ENCODE data around the gene COP1. TPM values are rescaled to one million over a fixed set of nuclear protein-coding genes. Genes with fewer than 3 reads are reported as not detected.

Gene COP1
- total and polyA plus RNA-seq, 2 of the 13 experiments (the other 11 are each of a cell fraction or from before 2014, with no cell fraction given): 20.5 to 51.3 TPM

- H3K27me3 ChIP-seq (ENCODE audit: control insufficient read depth in 1 of 2, insufficient read depth in 2 of 2, low read length in 2 of 2): no peaks in the 10 kb centered on the region
- H4K20me1 ChIP-seq (ENCODE audit: insufficient read depth, low read length): no peaks in the 10 kb centered on the region
- DNase-seq (ENCODE audit: low spot score): no peak
- no peak overlapping the region for H3K27ac ChIP-seq (ENCODE audit: extremely low read length, insufficient read depth, low read length)
- ATAC-seq: no peak
- CTCF ChIA-PET (ENCODE audit: low intra/inter-chr PET ratio, low total read pairs): no interaction called here
- H3K36me3 ChIP-seq (replicated peaks in 1 of 2; ENCODE audit: control insufficient read depth in 1 of 2, insufficient read depth in 2 of 2, low read length in 2 of 2): peaks cover 5 to 7% of the 10 kb centered on the region in 2 experiments; a peak in 2 of 5 replicates
- peaks cover 56% of the 10 kb centered on the region for H3K79me2 ChIP-seq (ENCODE audit: insufficient read depth, low read length)
- H3K4me3 ChIP-seq (replicated peaks in 1 of 3; ENCODE audit: insufficient read depth in 1 of 3, low read depth in 2 of 3, low read length in 3 of 3): no peak overlapping the region
- H2AFZ ChIP-seq (ENCODE audit: low read length): no peak overlapping the region
- H3K9ac ChIP-seq (ENCODE audit: insufficient read depth, low read depth, low read length): no peak overlapping the region
- intact Hi-C loops (cut with micrococcal nuclease; ENCODE audit: unreplicated experiment) (no loop called here), in situ Hi-C loops (cut with HindIII; ENCODE audit: extremely low pct_ligation_motif_present, low pct_unique_long_range_greater_than_20kb) (no loop called here)
- BruUV-seq (replicated peaks): no TSS peak
- over 99% methylated on average over 3 of the region's 3 CpGs for WGBS (ENCODE audit: low lambda C conversion rate)
- no peak overlapping the region for H3K4me2 ChIP-seq (ENCODE audit: low read depth, low read length)
- H3K4me1 ChIP-seq (ENCODE audit: insufficient read depth, low read length): peaks cover 13% of the 10 kb centered on the region; the same call in 1 of the 2 replicates
- FAIRE-seq: no peak
- 0 out of 2 replicates have a peak, but pooled peaks cover 3% of the 10 kb centered on the region for H3K9me3 ChIP-seq (ENCODE audit: low read length)
- POLR2A ChIA-PET: no interaction called here
- TF ChIP-seq ZNF567 (CRISPR knock-in tag; IDR thresholded peaks at IDR 0.05; ENCODE audit: borderline replicate concordance): no peak
- TF ChIP-seq SIX4 (CRISPR knock-in tag; IDR thresholded peaks at IDR 0.05): no peak
- TF ChIP-seq BHLHE40 (IDR thresholded peaks at IDR 0.05; ENCODE audit: low read length): no peak
- no peak for TF ChIP-seq MIER2 (CRISPR knock-in tag; IDR thresholded peaks at IDR 0.05)
- no peak for TF ChIP-seq ZNF414 (CRISPR knock-in tag; IDR thresholded peaks at IDR 0.05)
- no peak for TF ChIP-seq KLF12 (CRISPR knock-in tag; IDR thresholded peaks at IDR 0.05; ENCODE audit: borderline replicate concordance)
- TF ChIP-seq PTBP1 (IDR thresholded peaks at IDR 0.05; ENCODE audit: low read depth, low read length, poor library complexity, severe bottlenecking): no peak
- no peak for TF ChIP-seq NFATC3 (CRISPR knock-in tag; IDR thresholded peaks at IDR 0.05)
- no peak for TF ChIP-seq SP1 (IDR thresholded peaks at IDR 0.05)
- no peak for TF ChIP-seq SP1 (CRISPR knock-in tag; IDR thresholded peaks at IDR 0.05)
- TF ChIP-seq MATR3 (CRISPR knock-in tag; IDR thresholded peaks at IDR 0.05): no peak
- TF ChIP-seq, protein P1, sequence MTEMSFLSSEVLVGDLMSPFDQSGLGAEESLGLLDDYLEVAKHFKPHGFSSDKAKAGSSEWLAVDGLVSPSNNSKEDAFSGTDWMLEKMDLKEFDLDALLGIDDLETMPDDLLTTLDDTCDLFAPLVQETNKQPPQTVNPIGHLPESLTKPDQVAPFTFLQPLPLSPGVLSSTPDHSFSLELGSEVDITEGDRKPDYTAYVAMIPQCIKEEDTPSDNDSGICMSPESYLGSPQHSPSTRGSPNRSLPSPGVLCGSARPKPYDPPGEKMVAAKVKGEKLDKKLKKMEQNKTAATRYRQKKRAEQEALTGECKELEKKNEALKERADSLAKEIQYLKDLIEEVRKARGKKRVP (CRISPR knock-in tag; IDR thresholded peaks at IDR 0.05): no peak
- TF ChIP-seq ATF7-NPFF (CRISPR knock-in tag; IDR thresholded peaks at IDR 0.05; ENCODE audit: low read depth): no peak
- TF ChIP-seq, protein P2, sequence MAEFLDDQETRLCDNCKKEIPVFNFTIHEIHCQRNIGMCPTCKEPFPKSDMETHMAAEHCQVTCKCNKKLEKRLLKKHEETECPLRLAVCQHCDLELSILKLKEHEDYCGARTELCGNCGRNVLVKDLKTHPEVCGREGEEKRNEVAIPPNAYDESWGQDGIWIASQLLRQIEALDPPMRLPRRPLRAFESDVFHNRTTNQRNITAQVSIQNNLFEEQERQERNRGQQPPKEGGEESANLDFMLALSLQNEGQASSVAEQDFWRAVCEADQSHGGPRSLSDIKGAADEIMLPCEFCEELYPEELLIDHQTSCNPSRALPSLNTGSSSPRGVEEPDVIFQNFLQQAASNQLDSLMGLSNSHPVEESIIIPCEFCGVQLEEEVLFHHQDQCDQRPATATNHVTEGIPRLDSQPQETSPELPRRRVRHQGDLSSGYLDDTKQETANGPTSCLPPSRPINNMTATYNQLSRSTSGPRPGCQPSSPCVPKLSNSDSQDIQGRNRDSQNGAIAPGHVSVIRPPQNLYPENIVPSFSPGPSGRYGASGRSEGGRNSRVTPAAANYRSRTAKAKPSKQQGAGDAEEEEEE (CRISPR knock-in tag; IDR thresholded peaks at IDR 0.05; ENCODE audit: borderline replicate concordance): no peak
Measured at GRCh38 chr1:176142973-176143372, 64.1 kb downstream of the COP1 start.

Data from HepG2 (cell line).